Measurements from ENCODE around the gene WDR77.

The WDR77 gene

GRCh38 chr1:111467865-111468716 is 19.0 kb upstream of the WDR77 start:
- DNase-seq = no peak

- DNase-seq = no peak
Observed at GRCh38 chr1:111466480-111466879, 17.4 kb upstream of the WDR77 start.

- DNase-seq = no peak
Observed at GRCh38 chr1:111465754-111466153, 16.7 kb upstream of the WDR77 start.

GRCh38 chr1:111463029-111463683 is 14.1 kb upstream of the WDR77 start:
- peak; percentile 8 for DNase-seq

- DNase-seq = no peak
Observed at GRCh38 chr1:111462370-111463028, 13.4 kb upstream of the WDR77 start.

GRCh38 chr1:111461765-111462164 is 12.7 kb upstream of the WDR77 start:
- no peak for DNase-seq

GRCh38 chr1:111455642-111456031 is 6.6 kb upstream of the WDR77 start:
- no peak for DNase-seq

- no peak for DNase-seq
Observed at GRCh38 chr1:111454859-111455641, 6.0 kb upstream of the WDR77 start.

- no peak for DNase-seq
Observed at GRCh38 chr1:111453706-111454105, 4.7 kb upstream of the WDR77 start.

GRCh38 chr1:111452581-111452980 is 3.5 kb upstream of the WDR77 start:
- no peak for DNase-seq

GRCh38 chr1:111450185-111450584 is 1.1 kb upstream of the WDR77 start:
- no peak for DNase-seq

- DNase-seq = no peak
Observed at GRCh38 chr1:111449703-111450017, 604 bp upstream of the WDR77 start.

- DNase-seq = no peak
Observed at GRCh38 chr1:111448482-111448917, 556 bp downstream of the WDR77 start.

GRCh38 chr1:111446967-111447892 is 1.8 kb downstream of the WDR77 start:
- DNase-seq = no peak

GRCh38 chr1:111446546-111446945 is 2.5 kb downstream of the WDR77 start:
- DNase-seq = no peak

- no peak for DNase-seq
Observed at GRCh38 chr1:111444031-111444430, 5.0 kb downstream of the WDR77 start.

GRCh38 chr1:111442457-111442856 is 6.6 kb downstream of the WDR77 start:
- no peak for DNase-seq

- DNase-seq = no peak
Observed at GRCh38 chr1:111441573-111442192, 7.4 kb downstream of the WDR77 start.

GRCh38 chr1:111439461-111440351 is 9.3 kb downstream of the WDR77 start:
- no peak for DNase-seq

GRCh38 chr1:111436726-111437125 is 12.3 kb downstream of the WDR77 start:
- DNase-seq = no peak

All from T1000 (cell line).